Stimulated activated CD8-positive, alpha-beta memory T cell treated with anti-CD3 and anti-CD28 coated beads, Interleukin-4, amount 100 ng/mL, for 24 hours (primary cell): ENCODE results near the gene CFAP99.
A peak's percentile ranks its signal among the peaks of the same experiment; 100 is the strongest.

Experiments
- DNase-seq: peaks from one replicate; pipeline ENCODE4 v3.0.0-alpha.2; 2020; ENCODE audit warnings: low read depth

The CFAP99 gene

DNA sequence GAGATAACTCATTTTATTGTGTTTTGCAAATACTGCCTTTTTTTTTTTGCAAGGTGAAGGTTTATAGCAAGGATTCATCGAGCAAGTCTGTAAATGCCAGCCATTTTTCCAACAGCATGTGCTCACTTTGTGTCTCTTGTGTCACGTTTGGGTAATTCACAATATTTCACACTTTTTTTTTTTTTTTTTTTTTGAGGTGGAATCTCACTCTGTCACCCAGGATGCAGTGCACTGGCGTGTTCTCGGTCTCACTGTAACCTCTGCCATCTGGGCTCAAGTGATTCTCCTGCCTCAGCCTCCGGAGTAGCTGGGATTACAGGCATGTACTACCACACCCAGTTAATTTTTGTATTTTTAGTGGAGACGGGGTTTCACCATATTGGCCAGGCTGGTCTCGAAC is 52.0 kb downstream of the CFAP99 start:
- no peak for DNase-seq

DNA sequence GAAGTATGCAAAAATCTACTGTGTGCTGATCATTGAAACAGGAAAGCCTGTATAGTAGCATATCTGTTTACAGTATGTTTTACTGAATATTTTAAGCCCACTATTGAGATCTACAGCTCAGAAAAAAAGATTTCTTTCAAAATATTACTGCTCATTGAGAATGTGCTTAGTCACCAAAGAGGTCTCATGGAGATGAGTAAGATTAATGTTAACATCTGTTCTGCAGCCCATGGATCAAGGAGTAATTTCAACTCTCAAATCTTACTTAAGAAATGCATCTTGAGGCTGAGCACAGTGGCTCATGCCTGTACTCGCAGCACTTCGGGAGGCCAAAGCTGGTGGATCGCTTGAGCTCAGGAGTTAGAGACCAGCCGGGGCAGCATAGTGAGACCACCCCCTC is 53.4 kb downstream of the CFAP99 start:
- DNase-seq, result no peak

DNA sequence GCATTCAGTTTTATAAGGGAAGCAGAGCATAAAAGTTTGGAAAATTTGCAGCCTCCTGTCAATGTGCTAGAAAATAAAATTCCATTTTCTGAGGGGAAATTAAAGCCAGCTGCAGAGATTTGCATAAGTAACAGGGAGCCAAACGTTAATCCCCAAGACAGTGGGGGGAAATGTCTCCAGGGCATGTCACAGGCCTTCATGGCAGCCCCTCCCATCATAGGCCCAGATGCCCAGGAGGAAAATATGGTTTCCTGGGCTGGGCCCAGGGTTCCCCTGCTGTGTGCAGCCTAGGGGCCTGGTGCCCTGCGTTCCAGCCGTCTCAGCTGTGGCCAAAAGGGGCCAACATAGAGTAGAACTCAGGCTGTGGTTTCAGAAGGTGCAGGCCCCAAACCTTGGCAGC is 59.5 kb downstream of the CFAP99 start:
- DNase-seq, result no peak

DNA sequence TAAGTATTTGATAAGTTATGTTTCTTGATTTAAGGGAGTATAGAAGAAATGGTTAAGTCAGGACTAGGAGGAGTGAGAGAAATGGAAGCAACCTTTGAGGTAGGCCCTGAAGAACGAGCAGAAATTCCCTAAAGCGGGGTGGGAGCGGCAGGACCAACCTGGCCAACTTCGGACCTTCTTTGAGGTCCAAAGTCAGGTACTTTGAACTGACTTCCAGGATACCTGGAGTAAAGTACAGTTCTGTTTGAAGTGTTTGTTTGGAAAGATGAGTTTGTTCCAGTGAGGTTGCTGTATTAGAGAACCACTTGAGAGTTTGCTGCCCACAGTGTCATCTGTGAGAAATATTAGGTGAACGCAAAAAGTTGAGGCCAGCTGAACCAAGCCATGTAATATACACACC is 61.9 kb downstream of the CFAP99 start:
- DNase-seq, result no peak

DNA sequence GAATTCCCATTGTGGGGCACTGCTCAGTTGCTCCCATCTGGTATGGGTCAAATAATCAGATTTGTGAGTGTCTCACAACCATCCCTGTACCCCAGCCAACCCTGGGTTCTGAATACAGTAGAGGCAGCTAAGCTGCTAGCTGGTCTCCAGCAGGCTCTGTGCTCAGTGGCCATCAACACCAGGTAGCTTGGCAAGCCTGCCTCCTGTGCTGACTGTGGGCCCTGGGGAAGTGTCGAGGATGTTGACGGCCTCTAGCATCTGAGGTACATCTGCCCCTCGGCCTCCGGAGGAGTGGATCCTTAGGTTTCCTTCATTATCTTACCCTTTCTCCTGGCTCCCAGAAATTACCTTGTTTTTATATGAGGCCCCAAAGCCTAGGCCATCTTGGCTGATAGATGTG is 63.4 kb downstream of the CFAP99 start:
- no peak for DNase-seq

DNA sequence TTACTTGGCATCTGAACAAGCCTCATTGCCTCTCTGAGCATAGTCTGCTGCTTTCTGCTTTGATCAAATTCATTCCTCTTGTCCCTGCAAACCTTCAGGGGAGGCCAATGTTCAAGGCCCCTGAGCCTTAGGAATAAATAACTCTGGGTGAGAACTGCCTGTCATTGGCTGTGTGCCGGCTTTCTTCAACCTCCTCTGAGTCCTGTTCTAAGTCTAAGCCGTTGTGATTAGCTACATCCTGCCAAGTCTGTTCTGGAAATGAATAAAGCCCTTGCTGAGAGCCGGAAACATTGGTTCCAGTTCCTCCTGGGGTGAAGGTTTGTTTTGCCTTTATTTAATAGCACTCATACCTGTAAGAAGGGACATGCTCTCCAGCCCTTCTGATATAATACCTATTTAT is 63.9 kb downstream of the CFAP99 start:
- DNase-seq, result no peak

DNA sequence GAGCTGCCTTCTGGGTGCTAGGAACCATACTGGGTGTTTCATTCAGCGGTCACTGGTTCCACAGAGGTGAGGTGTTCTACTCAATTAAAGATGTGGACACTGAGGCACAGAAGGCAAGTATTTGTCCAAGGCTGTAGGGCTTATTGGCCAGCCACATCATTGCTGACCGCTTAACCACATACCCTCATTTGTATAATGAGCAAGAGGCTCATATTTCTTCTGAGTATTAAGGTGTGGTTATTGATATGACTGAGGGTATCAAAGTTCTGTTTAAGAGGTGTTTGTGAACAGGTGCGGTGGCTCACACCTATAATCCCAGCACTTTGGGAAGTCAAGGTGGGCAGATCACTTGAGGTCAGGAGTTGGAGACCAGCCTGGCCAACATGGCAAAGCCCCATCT is 64.5 kb downstream of the CFAP99 start:
- no peak for DNase-seq

DNA sequence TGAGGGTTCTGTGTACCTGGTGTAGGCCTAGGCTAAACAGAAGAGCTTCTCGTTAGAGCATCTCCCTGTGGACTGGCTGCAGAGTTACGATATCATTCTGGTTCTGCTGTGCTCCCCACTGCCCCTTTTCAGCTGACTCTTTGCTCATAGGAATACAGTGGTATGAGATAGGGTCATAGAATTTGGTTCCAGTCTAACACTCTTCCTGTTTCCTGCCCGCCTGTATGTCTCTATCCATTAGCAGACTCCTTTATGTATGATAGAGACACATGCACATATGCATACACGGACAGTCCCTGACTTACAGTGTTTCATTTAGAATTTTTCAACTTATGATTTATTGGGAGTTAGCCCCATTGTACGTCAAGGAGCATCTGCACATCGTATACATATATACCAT is 65.4 kb downstream of the CFAP99 start:
- DNase-seq, result no peak

DNA sequence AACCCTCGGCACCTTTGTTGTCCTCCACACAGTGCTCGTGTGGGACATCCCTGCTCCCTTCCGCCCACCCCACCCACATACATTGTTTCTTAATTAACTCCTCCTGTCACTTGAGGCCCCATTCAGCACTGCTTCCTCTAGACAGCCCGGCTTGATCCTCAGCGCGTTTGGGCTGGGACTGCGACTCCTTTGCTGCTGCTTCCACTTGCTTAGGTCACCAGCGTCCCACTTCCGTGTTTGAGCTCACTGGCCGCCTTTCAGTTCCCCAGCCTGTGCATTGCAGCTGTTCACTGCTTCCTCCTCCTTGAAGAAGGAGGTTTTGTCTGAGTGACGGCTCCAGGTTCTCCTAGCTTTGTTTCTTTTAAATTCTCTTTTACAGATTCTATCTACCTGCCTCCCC is 66.2 kb downstream of the CFAP99 start:
- DNase-seq, result peak; percentile 34

DNA sequence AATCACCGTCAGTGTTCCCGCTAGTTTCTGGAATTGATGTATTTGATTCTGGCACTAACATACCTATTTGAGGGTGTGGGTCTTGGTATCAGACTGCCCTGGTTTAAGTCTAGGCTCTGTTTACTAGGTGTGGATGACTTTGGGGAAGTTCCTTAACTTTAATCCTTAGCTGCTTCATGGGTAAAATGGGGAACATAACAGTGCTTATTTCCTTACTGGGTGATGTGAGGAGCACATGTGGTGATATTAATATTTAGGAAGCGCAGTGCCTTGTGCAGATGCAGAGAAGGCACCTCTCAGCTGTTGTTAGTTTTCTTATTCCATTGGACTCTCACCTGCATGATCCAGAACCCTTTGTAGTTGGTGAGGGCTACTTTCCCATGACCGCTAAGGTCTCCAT is 67.2 kb downstream of the CFAP99 start:
- no peak for DNase-seq

DNA sequence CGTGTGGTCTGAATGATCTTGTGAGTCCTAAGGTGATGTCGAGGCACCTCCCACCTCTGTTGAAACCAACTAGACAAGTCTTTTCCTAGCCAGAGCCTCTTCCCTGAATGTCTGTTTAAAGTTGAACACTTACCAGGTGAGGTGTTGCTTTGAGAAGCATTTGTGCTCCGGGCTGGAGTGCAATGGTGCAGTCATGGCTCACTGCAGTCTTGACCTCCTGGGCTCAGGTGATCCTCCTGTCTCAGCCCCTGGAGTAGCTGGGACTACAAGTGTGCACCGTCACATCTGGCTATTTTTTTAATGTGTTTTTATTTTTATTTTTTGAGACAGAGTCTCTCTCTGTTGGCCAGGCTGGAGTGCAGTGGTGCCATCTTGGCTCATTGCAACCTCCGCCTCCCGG is 68.2 kb downstream of the CFAP99 start:
- no peak for DNase-seq

DNA sequence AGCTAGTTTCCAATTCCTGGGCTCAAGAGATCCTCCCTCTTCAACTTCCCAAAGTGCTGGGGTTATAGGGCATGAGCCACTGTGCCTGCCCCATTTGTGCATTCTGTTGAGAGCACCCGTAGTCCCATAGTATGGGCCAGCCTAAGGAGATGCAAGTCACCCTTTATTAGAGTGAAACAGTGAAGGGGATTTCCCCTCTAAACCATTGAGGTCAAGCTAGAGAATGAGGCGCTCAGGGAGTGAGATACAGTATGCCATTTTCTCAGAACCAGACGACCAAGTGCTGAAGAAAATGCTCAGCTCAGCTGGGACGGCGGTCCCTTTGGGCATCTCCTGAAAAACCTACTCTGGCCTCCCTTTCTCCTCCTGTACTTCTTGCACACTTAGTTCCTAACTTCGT is 68.9 kb downstream of the CFAP99 start:
- DNase-seq, result no peak

DNA sequence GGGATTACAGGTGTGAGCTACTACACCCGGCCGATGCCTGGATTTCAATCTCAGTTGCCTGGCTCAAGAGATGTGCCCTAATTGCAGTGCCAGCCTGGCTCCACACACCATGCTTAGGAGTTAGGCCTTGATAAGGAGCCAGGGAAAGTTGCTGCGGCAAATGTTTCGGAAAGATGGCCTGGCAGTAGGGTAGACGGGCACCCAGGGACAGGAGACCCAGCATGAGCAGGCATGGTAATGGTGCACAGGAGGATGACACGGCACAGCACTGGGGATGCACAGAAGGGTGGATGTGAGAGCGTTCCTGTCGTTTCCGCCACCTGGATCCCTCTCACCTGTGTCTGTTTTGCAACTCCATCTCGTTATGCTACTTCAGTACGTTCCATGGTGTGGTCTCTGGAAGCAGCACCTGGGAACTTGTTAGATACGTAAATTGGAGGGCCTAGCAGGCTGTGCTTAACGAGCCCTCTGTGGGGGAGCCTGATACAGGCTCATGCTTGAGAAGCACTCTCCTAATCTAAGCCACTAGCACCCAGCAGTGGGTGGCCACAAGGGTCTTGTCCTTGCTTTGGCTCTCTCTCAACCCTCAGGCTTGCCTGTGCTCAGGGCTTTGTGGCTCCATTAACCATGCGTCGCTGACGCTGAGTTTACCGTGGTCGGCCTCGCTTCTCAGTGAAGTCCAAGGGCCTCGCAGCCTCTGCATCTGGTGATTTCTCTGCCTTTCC is 70.5 kb downstream of the CFAP99 start:
- no peak for DNase-seq

DNA sequence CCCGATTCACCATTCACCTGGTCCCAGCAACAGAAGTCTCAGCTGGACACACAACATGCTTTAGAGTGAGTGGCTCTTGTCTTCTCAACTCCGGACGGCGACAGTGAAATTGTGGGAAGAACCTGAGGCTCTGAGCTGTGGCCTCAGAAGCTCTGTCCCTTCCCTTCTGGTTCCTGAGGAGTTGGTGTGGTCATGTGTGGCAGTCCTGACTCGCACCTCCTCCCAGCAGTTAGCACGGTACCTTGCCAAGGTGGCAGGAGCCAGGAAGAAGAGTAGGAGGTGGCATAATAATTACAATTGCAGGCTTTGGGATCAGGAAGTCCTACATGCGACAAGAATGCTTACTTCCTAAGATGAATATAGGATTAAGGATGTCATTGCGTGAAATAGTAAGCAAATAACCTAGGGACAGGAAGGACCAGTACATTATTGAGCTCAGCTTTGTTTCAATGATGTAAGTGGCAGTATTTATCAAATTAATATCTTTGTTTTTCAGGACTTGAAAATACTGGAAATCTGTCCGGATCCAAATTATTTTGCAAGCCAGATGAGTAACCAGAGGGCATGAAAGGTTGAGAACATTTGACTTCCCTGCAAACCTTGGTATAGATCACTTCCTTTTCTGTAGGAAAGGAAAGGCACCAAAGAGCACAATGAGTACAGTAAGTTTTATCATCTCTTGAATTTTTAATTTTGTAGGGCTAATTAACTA is 71.2 kb downstream of the CFAP99 start:
- DNase-seq, result no peak

DNA sequence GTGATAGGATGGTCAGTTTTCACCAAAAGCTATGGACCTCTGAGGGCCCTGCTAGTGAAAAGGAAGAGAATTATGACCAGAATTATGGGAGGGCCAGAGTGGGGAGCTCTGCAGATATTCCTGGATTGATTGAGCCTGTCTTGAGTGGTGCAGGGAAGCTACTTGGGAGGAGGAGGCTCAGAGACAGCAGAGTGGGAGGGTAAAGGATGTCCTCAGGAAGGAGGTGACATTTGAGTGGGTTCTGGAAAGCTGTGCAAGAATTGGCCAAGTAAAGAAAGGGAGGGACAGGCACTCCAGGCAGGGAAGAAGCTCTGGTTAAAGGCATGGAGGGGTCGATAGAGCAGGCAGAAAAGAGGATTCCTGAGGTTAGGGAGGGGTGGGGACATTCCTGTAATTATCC is 74.2 kb downstream of the CFAP99 start:
- DNase-seq, result no peak

DNA sequence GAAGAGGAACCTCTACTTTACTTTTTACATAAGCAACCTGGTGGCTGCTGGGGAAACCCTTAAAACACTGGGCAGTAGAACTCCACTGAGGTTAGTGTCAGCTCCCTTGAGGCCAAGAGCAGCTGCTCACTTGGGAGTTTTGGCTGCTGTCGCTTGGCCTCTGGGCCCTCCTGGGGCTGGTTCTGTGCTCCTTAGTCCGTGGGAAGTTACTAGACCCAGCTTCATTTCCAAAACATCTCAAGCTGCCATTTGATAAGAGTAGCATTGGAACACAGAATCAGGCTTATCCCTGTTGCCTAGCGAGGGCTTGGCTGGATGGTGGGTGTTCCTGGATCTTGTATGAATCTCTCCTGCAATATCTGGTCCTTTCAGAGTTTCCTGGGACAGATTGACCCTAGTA is 76.2 kb downstream of the CFAP99 start:
- no peak for DNase-seq

DNA sequence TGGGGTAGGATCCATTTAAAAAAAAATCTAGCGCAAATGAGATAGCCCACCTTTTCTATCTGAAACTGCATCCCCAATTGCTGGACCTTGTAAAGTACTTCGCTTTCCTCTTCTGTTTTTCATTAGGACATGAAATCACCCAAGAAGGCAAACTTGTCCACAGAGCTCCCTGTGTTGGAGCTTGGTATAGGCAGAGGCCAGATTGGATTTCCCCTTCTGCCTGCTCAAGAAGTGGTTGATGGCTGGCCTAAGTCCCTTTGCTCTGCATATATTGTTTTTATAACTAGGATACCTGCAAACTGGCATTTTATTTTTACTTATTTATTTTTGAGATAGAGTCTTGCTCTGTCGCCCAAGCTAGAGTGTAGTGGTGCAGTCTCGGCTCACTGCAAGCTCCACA is 78.6 kb downstream of the CFAP99 start:
- DNase-seq, result no peak

DNA sequence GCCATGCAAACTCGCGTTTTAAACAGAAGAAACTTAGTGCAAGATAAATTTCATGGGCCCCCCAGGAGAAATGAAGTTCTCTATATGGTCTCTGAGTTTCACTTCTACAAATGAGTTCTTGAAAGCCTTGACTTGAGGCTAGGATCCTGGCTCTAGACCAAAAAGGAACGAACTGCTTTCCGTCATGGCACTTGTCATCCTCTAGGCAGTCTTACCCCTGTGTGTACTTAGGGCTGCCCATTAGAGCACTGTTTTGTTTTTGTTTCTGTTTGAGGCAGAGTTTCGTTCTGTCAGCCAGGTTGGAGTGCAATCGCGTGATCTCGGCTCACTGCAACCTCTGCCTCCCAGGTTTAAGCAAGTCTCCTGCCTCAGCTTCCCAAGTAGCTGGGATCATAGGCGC is 79.2 kb downstream of the CFAP99 start:
- no peak for DNase-seq

DNA sequence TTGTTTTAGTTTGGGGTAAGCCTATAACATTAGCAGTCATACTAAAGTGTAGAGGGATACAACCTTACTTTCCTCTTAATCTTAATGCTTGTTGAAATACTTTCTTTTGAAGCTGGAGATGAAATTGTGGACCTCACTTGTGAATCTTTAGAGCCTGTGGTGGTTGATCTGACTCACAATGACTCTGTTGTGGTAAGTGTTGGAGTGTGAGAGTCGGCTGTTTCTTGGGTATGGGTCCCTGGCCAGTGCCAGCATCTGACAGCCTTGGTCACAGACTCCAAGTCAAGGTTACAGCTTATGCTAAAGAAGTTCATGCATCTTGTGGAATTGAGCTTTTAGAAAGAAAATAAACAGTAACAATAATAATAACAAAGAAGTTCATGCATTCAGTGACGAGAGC is 81.8 kb downstream of the CFAP99 start:
- no peak for DNase-seq

DNA sequence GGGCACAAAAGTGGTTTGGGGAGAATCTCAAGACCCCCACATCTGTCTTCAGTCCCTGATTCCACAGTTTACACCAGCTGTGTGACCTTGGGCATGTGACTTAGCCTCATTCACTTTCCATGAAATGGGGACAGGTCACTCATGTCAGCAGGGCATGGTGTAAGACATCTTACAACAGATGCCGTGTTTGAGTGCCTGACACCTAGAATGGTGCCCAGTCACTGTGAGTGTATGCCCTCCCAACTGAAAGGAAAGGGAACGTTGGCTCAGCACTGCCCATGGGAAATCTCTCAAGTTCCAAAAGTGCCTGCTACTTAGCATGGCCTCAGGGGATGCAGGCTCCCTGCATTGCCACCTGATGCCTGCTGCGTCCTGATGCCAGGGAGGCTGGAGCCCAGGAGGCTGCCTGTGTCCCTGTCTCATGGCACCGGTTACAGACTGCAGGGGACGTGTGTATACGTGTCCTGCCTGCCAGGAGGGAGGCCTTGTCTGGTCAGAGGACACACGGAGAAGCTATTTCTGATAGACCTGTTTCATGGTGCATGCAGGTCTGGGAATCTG is 82.4 kb downstream of the CFAP99 start:
- no peak for DNase-seq

DNA sequence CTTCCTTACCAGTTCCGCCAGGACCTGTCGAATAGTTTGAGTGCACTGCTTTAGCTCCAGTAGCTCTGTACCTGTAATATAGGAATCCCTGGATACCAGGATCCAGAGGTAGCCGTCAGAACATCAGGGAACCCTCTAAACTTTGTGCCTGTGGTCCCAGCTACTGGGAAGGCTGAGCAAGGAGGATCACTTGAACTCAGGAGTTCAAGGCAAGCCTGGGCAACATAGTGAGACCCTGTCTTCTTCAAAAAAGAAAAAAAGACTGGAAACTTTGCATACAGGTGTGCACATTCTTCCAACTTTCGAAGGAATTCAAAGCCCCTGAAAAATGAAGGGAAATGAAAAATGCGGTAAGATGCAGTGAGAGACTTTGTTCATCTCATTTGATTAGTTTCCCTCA is 85.1 kb downstream of the CFAP99 start:
- DNase-seq, result no peak

DNA sequence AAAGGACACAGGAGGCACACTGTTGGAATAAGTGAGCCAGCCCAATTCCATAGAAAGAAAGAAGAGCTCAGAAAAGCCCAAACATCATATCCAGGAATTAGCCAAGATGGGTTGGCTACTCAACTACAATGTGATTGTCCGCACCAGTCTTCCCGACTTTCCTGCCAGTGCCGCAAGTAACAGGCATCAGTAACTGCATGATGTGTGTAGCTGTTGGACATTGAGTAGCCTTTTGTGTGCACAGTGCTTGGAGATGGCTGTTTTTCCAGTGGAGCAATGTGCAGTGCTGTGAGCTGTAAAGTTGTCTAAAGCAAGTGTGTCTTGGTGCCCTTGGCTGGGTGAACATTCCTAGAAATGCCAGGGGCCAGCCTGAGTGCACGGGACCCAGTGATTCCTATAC is 88.5 kb downstream of the CFAP99 start:
- DNase-seq, result no peak

DNA sequence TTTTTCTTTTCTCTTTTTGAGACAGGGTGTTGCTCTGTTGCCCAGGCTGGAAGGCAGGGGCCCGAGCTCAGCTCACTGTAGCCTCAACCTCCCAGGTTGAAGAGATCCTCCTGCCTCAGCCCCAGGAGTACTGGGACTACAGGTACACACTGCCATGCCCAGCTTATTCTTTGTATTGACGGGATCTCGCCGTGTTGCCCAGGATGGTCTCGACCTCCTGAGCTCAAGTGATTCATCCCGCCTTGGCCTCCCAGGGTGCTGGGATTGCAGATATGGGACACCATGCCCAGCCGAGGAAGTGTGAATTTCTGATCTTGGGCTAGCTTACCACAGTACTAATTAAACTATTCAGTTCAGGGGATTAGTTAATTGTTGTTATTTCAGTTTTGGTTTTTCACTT is 89.1 kb downstream of the CFAP99 start:
- DNase-seq, result no peak
